Left forelimb (tissue), 1 donor: ENCODE data around the gene CITED2.
"Not testable (repeated sequence)": the region's sequence is repeated elsewhere in the genome, so short reads cannot be mapped to it uniquely, and the experiment has no call there.

Experiments used
- DNase-seq: peaks from one replicate; pipeline ENCODE4 v3.0.0-alpha.2; 2018; ENCODE audit warnings: low spot score

CITED2 gene, protein sequence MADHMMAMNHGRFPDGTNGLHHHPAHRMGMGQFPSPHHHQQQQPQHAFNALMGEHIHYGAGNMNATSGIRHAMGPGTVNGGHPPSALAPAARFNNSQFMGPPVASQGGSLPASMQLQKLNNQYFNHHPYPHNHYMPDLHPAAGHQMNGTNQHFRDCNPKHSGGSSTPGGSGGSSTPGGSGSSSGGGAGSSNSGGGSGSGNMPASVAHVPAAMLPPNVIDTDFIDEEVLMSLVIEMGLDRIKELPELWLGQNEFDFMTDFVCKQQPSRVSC

DNA sequence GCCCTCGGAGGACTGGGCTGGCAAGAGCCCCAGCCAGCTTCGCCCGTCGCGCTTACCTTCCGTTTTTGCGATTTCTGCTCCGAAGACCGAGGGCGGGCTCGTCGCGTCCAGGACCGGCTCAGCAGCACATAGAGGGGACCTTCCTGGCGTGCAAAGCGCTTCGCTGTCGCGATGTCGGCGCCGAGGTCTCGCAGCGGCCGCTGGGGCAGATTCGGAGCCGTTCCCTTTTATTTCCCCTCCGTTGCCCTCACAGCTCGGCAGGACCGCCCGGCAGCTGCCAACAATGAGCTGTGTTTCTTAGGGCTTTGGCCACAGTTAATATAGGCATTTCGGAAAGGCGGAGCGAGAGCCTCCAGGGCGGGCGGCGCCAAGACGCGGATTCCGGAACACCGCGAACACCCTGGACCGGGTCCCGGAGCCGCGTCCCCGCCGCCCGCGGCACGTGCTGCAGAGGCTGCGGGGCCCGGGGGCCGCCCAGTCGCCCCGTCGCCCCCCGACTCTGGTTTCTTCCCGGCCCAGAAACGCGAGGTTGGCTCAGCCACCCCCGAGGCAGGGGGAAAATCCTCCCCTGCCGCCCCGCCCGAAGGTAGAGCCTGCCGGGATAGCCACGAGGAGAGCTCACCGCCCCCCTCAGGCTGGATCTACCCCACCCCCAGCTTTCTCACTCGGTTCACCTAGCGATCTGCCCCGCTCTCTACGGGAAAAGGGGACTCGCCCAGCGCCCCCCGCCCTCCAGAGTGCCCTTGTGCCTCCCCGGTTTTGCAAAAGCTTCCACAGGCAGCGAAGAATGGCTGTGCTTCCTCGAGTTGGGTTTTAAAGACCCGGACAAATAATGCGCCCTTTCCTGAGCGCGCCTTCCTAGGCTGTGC lies at the start of gene CITED2:
CITED2 (minus strand) TSS at position 292 of the 869 bp plus-strand sequence. CDS start 704 bp downstream, outside the sequence.
- peak; percentile 95 for DNase-seq

DNA sequence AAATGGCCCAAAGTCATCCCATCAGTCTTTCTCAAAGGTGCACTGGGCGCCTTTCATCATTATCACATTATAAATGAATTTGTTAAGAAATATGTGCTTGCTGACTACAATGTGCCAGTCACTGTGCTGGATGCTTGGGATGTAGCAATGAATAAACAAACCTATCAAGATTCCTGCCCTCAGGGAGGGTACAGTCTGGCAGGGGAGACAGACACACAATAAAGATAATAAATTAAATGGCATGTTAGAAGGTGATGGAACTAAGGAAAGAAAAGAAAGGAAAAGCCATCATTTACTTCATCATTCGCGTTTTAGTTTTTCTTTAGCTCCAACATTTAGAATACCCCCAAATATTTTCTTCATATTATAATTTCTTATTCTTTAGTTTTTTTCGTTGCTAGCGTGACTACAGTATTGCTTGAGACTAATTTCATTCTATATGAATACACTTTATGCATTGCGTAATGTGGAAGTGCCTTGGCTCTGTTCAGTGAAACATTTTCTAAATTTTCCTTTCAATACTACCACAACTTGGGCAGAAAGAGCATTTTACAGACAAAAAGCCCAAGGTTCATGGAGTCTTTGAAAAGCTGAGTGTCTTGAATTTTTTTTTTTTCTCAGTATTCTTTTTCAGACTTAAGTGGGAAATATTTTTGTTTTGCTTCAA lies 48.7 kb upstream of the CITED2 start:
- DNase-seq = no peak

DNA sequence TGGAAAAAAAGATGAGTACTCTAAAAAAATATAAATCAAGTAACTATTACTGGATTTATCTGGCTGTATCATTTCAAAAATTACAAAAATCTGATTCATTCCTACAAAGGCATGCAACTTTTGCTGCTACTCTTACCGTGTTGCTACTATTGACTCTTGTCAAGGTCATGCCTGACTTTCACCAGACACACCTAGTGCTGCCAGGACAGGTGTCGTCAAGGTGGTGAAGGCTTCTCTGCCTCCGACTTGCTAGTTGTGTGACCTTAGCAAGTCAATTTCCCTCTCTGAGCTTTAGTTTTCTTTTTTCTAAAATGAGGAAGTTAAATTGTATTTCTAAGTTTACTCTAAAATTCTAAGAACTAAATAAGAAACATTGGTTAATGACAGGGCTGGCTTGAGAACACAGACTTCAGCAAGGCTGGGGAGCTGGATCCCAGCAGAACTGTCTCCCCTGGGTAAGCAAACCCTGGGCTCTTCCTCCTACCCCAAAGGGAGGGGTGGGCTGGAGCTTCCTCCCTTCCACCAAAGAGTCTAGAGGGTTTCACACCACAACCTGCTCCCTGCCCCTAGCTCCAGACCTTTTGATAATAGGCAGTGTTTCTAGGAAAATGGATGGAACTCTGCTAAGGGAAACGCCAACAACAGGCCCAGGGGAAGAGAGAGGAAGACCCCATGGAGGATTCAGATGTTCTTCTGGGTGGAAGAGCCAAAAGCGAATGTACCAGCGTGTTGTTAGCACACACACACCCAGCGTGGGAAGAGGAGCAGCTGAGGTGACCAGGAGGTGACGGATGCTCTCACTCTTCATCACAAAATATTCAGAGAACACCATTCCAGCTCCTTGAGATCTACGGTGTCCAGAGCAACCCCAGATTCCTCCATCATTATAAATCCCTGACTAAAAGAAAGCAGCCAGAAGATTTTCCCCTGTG lies 47.9 kb upstream of the CITED2 start:
- DNase-seq = no peak

DNA sequence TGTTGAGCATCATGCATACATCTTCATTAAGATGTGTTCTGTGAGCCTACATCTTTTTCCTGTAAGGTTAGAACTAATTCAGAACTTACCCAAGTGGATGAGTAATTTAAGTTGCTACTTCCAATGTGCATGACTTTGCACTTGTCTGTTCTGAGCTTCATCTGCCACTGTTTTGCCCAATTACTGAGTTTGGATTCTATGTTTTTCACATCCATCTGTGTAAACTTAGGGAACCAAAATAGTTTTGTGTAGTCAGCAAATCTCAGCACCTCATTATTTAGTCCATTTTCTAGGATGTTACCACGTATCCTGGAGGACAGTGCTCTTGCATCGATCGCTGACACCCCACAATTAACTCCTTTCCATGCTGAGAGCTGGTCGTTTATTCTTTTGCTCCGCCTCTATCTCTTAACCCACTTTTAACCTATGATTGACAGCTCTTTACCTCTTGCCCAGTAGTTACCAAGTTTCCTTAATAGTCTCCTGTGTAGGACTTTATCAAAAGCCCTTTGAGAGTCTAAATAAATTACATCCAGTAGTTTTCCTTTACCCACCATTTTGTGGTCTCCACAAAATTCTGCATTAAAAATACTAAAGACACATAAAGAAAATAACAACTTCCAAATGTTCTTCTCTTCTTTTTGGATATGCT lies 44.2 kb upstream of the CITED2 start:
- no peak for DNase-seq

DNA sequence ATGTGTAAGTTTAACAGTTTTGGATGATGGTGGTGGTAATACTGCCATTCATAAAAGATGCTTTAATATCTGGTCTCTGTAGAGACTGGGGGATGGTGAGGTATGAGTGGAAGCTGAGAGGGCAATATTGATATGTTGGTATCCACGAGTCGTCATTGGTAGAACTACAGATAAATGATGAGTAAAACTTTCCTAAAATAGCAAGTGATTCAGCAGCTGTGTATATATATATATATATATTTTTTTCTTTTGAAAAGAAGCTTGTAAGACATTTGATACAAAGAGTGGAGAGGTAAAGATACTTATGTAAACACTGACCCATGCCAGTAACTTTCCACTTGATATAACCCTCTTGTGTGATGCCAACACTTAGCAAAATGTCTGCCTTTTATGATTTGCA lies 41.7 kb upstream of the CITED2 start:
- no peak for DNase-seq

DNA sequence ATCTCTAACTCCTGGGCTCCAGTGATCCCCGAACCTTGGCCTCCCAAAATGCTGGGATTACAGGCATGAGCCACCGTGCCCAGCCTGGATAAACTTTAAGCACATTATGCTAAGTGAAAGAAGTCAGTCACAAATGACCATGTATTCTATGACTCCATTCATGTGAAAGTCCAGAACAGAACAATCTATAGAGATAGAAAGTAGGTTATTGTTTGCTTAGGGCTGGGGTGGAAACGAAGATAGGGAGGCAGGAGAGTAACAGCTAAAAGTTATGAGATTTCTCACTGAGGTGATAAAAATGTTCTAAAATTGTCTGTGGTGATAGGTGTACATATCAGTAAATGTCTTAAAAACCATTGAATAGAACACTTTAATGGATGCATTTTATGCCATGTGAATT lies 40.9 kb upstream of the CITED2 start:
- no peak for DNase-seq

DNA sequence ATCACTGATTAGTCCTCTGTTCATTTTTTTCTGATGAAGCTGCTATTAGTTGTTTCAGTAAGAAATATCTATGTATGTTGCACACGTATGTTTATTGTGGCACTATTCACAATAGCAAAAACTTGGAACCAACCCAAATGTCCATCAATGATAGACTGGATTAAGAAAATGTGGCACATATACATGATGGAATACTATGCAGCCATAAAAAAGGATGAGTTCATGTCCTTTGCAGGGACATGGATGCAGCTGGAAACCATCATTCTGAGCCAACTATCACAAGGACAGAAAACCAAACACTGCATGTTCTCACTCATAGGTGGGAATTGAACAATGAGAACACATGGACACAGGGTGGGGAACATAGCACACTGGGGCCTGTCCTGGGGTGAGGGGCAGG lies 37.7 kb upstream of the CITED2 start:
- DNase-seq = not testable (repeated sequence)

DNA sequence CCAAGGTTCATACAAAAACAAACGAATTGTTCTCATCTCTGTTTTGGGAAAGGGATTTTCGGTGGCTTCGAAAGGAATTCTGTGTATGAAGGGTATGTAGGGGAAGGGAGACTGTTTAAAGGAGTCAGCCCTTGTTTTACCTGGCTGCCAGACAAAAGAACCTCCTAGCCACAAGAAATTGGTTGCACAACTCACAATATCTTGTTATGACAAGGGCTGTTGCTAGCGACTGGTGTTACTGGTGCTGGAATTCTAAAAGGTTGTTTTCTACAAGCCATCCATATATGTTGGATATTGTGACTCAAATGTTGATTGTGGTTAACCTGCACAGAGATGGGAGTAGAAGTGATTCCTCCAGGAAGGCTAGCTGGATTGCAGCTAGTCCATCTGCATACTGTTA lies 34.6 kb upstream of the CITED2 start:
- DNase-seq = no peak

DNA sequence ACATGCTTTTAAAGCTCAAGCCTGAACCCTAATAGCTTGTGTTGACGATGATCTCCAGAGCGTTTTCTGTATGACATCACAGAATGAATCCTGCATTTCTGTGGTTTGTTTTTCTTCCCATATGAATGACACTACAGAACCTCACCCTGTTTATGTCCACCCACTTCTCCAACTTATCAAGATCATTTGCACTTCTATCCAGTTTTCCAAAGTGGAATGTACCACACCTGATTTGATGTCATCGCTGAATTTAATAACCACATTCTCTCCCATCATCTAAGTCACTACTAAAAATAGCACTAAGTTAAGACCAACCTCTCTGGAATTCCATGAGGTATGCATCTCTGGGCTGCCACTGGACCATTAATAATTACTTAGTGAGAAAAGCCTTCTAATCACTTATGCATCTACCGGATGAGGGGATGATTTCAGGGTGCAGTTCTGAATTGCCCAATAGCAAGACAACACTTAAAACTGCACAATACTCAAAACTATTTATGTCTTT lies 33.3 kb upstream of the CITED2 start:
- DNase-seq = no peak

DNA sequence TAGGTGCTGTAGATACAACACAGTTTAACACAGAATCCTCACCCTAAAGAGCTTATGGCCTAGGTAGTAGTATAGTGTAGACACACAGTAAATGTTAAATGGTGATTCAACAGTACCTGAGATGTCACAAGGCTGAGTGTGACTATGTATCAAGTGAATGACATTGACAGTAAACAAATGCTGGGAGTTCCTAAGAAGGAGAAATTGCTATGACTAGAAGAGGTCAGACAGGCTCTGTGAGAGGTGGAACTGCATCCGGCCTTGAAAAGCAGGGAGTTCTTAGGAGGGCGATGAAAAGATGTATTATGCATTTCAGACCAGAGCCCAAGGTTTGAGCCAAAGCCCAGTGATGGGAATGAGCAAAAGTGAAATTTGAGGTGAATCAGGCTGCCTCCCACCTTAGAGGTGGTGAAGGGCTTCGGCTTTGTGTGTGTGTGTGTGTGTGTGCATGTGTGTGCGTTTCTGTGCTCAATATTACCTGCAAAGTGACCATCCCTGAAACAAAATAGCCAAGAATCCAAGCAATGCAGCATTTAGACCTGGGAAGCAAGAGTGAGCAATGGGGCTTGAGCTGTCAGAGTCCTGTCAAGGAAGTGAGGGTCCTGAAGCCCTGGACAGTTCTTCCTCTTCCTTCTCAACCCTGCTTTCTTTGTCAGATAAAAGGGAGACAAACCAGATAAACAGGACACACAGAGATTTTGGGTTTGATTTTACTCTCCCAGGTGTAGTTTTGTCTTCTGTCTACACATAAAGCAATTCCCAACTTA lies 32.3 kb upstream of the CITED2 start:
- no peak for DNase-seq

DNA sequence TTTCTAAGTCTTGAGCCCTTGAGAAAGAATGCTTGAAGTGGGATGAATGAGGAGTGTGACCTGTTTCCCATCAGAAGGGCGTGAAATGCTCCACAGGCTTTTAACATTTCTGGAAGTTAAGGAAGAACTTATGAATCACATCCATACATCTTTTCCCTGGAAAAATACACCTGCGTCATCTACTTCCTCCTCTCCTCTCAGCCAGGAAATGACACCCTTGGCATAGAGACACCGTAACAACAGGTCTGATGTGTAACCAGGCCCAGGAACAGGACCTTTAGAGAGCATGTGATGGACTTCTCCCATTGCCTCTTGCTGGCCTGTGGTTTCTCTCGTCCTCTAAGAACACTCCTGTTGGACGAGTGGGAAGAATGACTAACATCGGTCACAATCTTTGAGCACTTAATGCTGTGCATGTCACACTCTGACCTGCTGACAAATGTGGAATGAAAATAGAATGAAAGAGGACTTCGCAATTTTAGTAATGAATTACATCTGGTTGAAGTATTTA lies 28.5 kb upstream of the CITED2 start:
- no peak for DNase-seq

DNA sequence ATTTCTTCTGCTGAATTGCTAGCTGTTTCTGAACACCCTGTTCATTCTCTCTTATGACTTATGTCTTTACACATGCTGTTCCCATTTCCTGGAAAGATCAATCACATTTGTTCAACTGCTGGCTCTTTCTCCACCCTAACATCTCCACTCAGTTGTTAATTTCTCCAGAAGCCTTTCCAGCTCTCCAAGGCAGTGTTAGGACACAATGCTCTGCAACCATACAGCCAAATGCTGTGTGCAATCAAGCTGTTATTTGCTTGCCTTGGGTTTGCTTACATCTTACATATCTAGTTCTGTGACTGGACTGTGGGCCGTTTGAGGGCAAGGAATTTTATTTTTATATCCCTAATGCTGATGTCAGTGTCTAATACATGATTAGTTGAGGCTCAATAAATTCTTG lies 24.2 kb upstream of the CITED2 start:
- no peak for DNase-seq

DNA sequence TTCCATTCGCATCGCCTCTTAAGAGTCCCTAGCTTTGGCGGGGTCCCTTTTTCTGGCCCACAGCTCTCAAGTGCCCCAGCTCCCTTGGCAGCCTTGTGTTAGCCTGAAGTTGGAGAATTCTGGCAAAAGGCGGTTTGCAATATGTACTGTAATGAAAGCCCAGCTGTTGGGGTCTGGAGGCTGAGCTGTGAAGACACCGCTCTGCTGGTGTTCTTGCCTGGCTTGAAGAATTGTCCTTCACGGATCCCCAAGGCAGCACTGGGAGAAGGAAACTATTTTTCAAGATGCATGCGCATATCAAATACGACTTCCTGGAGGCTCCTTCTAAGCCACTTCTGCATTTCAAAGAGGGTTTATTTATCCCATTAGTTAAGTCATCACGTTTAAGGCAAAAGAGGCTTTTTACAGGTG lies 21.4 kb upstream of the CITED2 start:
- no peak for DNase-seq

DNA sequence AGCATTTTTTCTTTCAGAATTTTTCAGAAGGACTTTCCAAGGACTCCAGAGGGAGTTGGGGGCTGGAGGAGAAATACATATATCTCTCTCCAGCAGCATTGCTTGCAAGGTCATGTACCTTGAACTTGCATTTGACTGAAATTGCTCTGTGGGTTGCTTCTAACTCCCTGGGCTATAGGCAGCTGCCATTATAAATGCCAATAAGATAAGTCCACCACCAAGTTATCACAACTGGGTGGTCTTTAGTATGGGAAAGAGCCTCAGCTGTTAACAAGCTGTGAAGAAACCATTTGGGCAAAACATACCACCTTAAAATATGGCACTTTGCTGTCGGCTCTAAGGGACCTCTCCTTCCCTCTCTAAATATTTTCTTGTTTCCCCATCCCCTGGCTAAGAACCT lies 20.9 kb upstream of the CITED2 start:
- no peak for DNase-seq

DNA sequence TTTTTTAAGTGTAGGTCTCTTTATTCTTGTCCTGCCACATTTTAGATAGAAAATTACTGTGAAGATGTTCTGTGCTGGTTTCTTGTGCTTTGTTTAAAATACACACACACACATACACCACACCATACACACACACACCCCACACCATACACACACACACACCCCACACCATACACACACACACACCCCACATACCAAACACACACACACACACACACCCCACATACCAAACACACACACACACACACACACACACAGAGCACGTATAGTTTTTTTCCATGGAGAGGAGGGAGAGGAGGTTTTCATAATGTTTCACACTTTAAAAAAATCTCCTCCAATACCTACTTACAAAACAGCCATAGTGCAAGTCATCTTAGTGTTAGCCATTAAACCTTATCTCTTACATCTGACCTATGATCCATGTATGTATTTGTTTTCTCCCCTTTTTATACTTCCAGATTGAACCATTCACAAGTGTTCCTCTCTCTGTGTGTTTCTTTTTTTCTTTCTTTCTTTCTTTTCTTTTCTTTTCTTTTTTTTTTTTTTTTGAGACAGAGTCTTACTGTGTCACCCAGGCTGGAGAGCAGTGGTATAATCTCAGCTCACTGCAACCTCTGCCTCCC lies 19.7 kb upstream of the CITED2 start:
- no peak for DNase-seq

DNA sequence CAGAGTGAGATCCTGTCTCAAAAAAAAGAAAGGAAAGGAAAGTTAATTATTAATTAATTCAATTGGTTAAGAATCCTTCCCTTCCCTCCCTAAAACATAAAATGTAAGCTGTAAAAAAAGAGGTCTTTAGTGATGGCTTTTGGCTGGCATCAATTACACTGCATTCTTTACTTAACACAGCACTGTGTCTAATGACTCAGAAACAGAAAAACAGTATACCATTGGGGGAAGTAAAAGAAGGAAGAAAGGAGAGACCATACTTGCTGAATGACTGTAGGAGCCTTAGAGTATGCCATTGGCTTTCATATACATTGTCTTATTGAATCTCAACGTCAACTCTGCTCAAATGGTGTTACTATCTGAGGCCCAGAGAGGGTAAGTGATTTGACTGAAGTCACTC lies 18.3 kb upstream of the CITED2 start:
- no peak for DNase-seq

DNA sequence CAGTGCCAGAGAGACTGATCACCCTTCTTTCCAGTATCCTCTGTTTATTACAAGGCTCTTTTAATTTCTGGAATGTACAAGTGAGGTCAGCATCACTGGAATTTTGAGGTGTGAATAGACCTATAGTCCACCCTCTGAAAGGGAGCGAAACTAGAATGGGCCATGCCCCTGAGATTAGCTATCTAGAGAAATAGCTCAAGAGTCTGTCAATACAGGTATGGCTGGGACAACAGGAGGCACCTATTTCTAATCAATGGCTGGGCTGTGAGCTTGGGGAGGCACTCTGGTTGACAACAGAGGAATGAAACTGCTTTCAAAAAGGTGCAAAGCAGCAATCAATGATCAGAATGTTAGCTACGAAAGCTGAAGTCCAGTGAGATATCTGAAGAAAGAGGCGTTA lies 17.3 kb upstream of the CITED2 start:
- DNase-seq = no peak

DNA sequence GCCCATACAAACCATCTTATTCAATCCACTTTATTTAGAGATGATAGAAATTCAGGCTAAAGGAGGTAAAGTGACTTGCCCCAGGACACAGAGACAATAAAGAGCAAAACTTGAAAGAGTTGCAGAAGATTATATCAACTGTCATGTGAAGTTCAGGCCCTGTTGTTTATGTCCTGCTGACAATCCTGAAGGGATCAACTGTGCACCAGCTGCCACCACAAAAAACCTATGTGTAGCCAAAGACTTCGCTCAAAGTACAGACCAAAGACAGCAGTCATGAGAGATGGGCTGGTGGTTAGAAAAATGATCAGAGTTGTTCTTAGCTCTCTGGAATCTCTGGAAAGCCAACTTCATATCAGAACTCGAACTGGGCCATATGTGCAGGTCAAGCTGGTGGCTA lies 16.0 kb upstream of the CITED2 start:
- DNase-seq = no peak

DNA sequence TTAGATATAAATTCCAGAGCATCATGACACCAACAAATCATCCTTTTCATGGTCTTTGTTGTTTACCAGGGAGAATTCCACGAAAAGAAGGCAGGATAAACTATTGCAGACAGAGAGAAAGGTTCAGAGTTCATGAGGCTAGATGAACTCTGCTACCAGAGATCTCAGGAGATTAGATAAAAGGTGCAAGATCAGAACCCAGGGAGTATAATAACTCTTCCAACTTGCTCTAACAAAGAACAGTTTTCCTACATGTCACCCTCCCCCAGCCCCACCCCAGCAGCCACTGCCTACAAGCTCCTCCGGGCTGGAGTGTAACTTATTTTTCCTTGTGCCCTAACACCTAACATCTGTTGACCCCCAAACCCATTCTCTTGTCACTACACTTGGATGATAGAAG lies 13.9 kb upstream of the CITED2 start:
- no peak for DNase-seq

DNA sequence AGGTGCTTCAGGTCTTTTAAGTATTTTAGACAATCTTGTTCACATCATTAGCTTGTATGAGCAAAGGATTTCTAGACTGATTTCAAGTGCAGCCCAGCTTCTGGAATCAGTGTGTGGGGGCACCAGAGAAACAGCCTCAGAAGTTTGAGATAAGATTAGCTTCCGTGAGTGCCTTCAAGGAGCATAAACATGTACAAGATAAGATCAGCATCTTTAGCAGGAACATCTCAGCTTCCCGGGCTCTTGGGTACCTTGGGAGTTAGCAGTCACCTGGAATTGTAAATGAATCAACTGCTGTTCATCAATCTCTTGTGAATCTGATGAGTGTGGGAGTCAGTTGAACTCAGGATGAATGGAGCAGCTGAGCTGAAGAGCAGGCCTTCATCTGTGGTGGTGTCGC lies 12.0 kb upstream of the CITED2 start:
- DNase-seq = no peak
